ENCODE data around the gene ZAP70.

Gene ZAP70

GRCh38 chr2:97752342-97753334, 39.3 kb downstream of the ZAP70 start:
- DNase-seq (ENCODE audit: low read depth), result peak; percentile 68

GRCh38 chr2:97754690-97755346, 41.4 kb downstream of the ZAP70 start:
- DNase-seq (ENCODE audit: low read depth), result no peak

GRCh38 chr2:97755491-97755890, 42.1 kb downstream of the ZAP70 start:
- DNase-seq (ENCODE audit: low read depth), result no peak

- no peak for DNase-seq (ENCODE audit: low read depth)
Observed at GRCh38 chr2:97757062-97757461, 43.7 kb downstream of the ZAP70 start.

GRCh38 chr2:97758131-97758705, 44.8 kb downstream of the ZAP70 start:
- no peak for DNase-seq (ENCODE audit: low read depth)

GRCh38 chr2:97759727-97760407, 46.5 kb downstream of the ZAP70 start:
- no peak for DNase-seq (ENCODE audit: low read depth)

GRCh38 chr2:97760480-97761049, 47.2 kb downstream of the ZAP70 start:
- no peak for DNase-seq (ENCODE audit: low read depth)

- no peak for DNase-seq (ENCODE audit: low read depth)
Observed at GRCh38 chr2:97761192-97761591, 47.8 kb downstream of the ZAP70 start.

GRCh38 chr2:97763176-97763845, 49.9 kb downstream of the ZAP70 start:
- DNase-seq (ENCODE audit: low read depth), result no peak

- no peak for DNase-seq (ENCODE audit: low read depth)
Observed at GRCh38 chr2:97764559-97765263, 51.3 kb downstream of the ZAP70 start.

- no peak for DNase-seq (ENCODE audit: low read depth)
Observed at GRCh38 chr2:97765933-97766332, 52.6 kb downstream of the ZAP70 start.

- no peak for DNase-seq (ENCODE audit: low read depth)
Observed at GRCh38 chr2:97766567-97766966, 53.2 kb downstream of the ZAP70 start.

GRCh38 chr2:97769308-97769707, 55.9 kb downstream of the ZAP70 start:
- DNase-seq (ENCODE audit: low read depth), result no peak

- DNase-seq (ENCODE audit: low read depth), result no peak
Observed at GRCh38 chr2:97769711-97770110, 56.3 kb downstream of the ZAP70 start.

- DNase-seq (ENCODE audit: low read depth), result no peak
Observed at GRCh38 chr2:97770445-97770844, 57.1 kb downstream of the ZAP70 start.

- DNase-seq (ENCODE audit: low read depth), result peak; percentile 35
Observed at GRCh38 chr2:97774425-97774824, 61.0 kb downstream of the ZAP70 start.

GRCh38 chr2:97775074-97775473, 61.7 kb downstream of the ZAP70 start:
- no peak for DNase-seq (ENCODE audit: low read depth)

- DNase-seq (ENCODE audit: low read depth), result no peak
Observed at GRCh38 chr2:97779141-97779540, 65.8 kb downstream of the ZAP70 start.

GRCh38 chr2:97781981-97782380, 68.6 kb downstream of the ZAP70 start:
- no peak for DNase-seq (ENCODE audit: low read depth)

- DNase-seq (ENCODE audit: low read depth), result no peak
Observed at GRCh38 chr2:97784953-97785352, 71.6 kb downstream of the ZAP70 start.

GRCh38 chr2:97785818-97786217, 72.4 kb downstream of the ZAP70 start:
- no peak for DNase-seq (ENCODE audit: low read depth)

Data from iris pigment epithelial cell (primary cell).